A549 (cell line): ENCODE results near the gene CCDC87. TPM values are rescaled to one million over a fixed set of nuclear protein-coding genes. Genes with fewer than 3 reads are reported as not detected.

Experiments
- ATAC-seq, 2 experiments: fragments of 200-7000 bp in 1 of 2; fragments of >200 bp in 1 of 2; cut with Nextera tagmentation in 1 of 2; cut with Tn5 transposase in 1 of 2; 3 replicates each; pipeline versions ENCODE4 v1.8.0 to v1.9.1; 2018 to 2020; ENCODE audit warnings: mild to moderate bottlenecking in 1 of 2, moderate library complexity in 1 of 2
- CTCF ChIA-PET: fragments of 300-600 bp; sonication (Branson Sonifier 250); formaldehyde crosslinking; extraction: SDS; loops from one replicate; lab custom pipeline; 2021; ENCODE audit warnings: antibody characterized with exemption, inconsistent platforms; lab: Yijun Ruan, JAX
- POLR2A ChIA-PET: fragments of 350-600 bp; formaldehyde crosslinking; extraction: SDS; loops from one replicate; lab custom pipeline; 2021; ENCODE audit warnings: antibody characterized with exemption, inconsistent platforms; lab: Yijun Ruan, JAX
- DNase-seq, 2 experiments: peaks; one replicate each; pipeline versions ENCODE4 v3.0.0 to v3.0.0-alpha.2; 2011 to 2016; ENCODE audit warnings: low read depth in 1 of 2, low spot score in 1 of 2
- FAIRE-seq: peaks from 2 replicates; lab custom pipeline; 2011; peaks lifted over from hg19 to GRCh38; lab: Jason Lieb, UNC
- H3K27ac ChIP-seq, 2 experiments: fragments of >200 bp; sonication (Bioruptor Twin); formaldehyde crosslinking; 3 replicates each; pipeline ENCODE4 v1.5.1; 2016 to 2017
- H3K4me1 ChIP-seq: fragments of >200 bp; sonication (Bioruptor Twin); formaldehyde crosslinking; 3 replicates; pipeline ENCODE4 v1.6.1; 2016
- H3K4me2 ChIP-seq: fragments of >200 bp; sonication (Bioruptor Twin); formaldehyde crosslinking; 3 replicates; pipeline ENCODE4 v1.6.1; 2016
- H3K4me3 ChIP-seq: fragments of >200 bp; sonication (Bioruptor Twin); formaldehyde crosslinking; 3 replicates; pipeline ENCODE4 v1.5.1; 2016
- H3K9me3 ChIP-seq: fragments of >200 bp; sonication (Bioruptor Twin); formaldehyde crosslinking; 3 replicates; pipeline ENCODE4 v1.6.1; 2016
- ATOH8 ChIP-seq: fragments of 250-450 bp; sonication (Bioruptor Pico); IDR thresholded peaks from 2 replicates; pipeline ENCODE4 v1.5.0; 2020; ENCODE audit warnings: low read depth, mild to moderate bottlenecking, moderate library complexity
- BCL3 ChIP-seq: fragments of >200 bp; sonication (Bioruptor Twin); formaldehyde crosslinking; IDR thresholded peaks from 3 replicates; pipeline ENCODE4 v1.6.1; 2016
- BHLHE40 ChIP-seq: IDR thresholded peaks from 2 replicates; pipeline ENCODE4 v1.6.1; 2012; ENCODE audit warnings: low read depth, low read length, inconsistent platforms
- CBX8 ChIP-seq: fragments of 200-600 bp; sonication (generic); IDR thresholded peaks from 2 replicates; pipeline ENCODE4 v1.6.1; 2016
- CEBPB ChIP-seq, 2 experiments: fragments of >200 bp in 1 of 2; sonication (Bioruptor Twin) in 1 of 2; formaldehyde crosslinking in 1 of 2; IDR thresholded peaks; 2 replicates each; pipeline ENCODE4 v1.6.1; 2012 to 2016
- FOSB ChIP-seq: fragments of 250-450 bp; sonication (Bioruptor Pico); IDR thresholded peaks from 2 replicates; pipeline ENCODE4 v1.5.0; 2020; ENCODE audit warnings: mild to moderate bottlenecking, moderate library complexity
- GATA3 ChIP-seq: IDR thresholded peaks from 2 replicates; pipeline ENCODE4 v1.6.1; 2012; ENCODE audit warnings: borderline replicate concordance
- HDAC2 ChIP-seq: fragments of 200-600 bp; sonication (generic); IDR thresholded peaks from 2 replicates; pipeline ENCODE4 v1.6.1; 2016
- HES2 ChIP-seq: fragments of >200 bp; sonication (Bioruptor Twin); formaldehyde crosslinking; IDR thresholded peaks from 2 replicates; pipeline ENCODE4 v1.6.1; 2016
- HOXB13 ChIP-seq: fragments of 250-450 bp; sonication (Bioruptor Pico); IDR thresholded peaks from 2 replicates; pipeline ENCODE4 v1.5.0; 2020; ENCODE audit warnings: low read depth, mild to moderate bottlenecking, moderate library complexity
- JUN ChIP-seq, 2 experiments: fragments of >200 bp; sonication (Bioruptor Twin); formaldehyde crosslinking; IDR thresholded peaks; 2 replicates in 1 of 2; 3 replicates in 1 of 2; pipeline ENCODE4 v1.6.1; 2016 to 2017
- JUNB ChIP-seq: fragments of >200 bp; sonication (Bioruptor Twin); formaldehyde crosslinking; IDR thresholded peaks from 2 replicates; pipeline ENCODE4 v1.6.1; 2016
- MYC ChIP-seq: IDR thresholded peaks from 2 replicates; pipeline ENCODE4 v1.6.1; 2012; ENCODE audit warnings: mild to moderate bottlenecking, inconsistent platforms, low read length, improper control_type of control experiment, borderline replicate concordance
- NR3C1 ChIP-seq: fragments of >200 bp; sonication (Bioruptor Twin); formaldehyde crosslinking; IDR thresholded peaks from 3 replicates; pipeline ENCODE4 v1.6.1; 2017
- PHF8 ChIP-seq: fragments of 200-600 bp; sonication (generic); IDR thresholded peaks from 2 replicates; pipeline ENCODE4 v1.6.1; 2016; ENCODE audit warnings: low read depth, mild to moderate bottlenecking, antibody characterized with exemption, moderate library complexity, borderline replicate concordance
- RARB ChIP-seq: fragments of 250-450 bp; sonication (Bioruptor Pico); IDR thresholded peaks from 2 replicates; pipeline ENCODE4 v1.8.0; 2021; ENCODE audit warnings: mild to moderate bottlenecking, moderate library complexity
- RCOR1 ChIP-seq: fragments of 150-350 bp; IDR thresholded peaks from 2 replicates; pipeline ENCODE4 v1.6.1; 2014; ENCODE audit warnings: antibody characterized with exemption, low read length, low read depth
- RNF2 ChIP-seq: fragments of 200-600 bp; sonication (generic); IDR thresholded peaks from 2 replicates; pipeline ENCODE4 v1.6.1; 2016; ENCODE audit warnings: low read depth, mild to moderate bottlenecking, antibody characterized with exemption, moderate library complexity, borderline replicate concordance
- TP53 ChIP-seq: fragments of 250-450 bp; sonication (Bioruptor Pico); IDR thresholded peaks from 2 replicates; pipeline ENCODE4 v1.5.0; 2021; ENCODE audit warnings: mild to moderate bottlenecking, moderate library complexity
- ZC3H11A ChIP-seq: fragments of 450-650 bp; IDR thresholded peaks from 2 replicates; pipeline ENCODE4 v1.6.1; 2014; ENCODE audit warnings: antibody characterized with exemption, mild to moderate bottlenecking
- ZFP36 ChIP-seq: fragments of 450-650 bp; IDR thresholded peaks from 2 replicates; pipeline ENCODE4 v1.6.1; 2014; ENCODE audit warnings: borderline replicate concordance; ENCODE audit not compliant: partially characterized antibody
- WGBS: methylation state at CpG from one replicate; pipeline ENCODE4 v1.1.6; 2017; ENCODE audit errors: missing lambda C conversion rate; 5-methylcytosine and 5-hydroxymethylcytosine counted together
- polyA plus RNA-seq, 4 experiments: library from polyadenylated mRNA; depleted of rRNA in 3 of 4; stranded (reverse); fragments of >200 nt; fragmentation: RNase III in 1 of 4; extraction: RNeasy Plus Mini Kit Qiagen cat#74134 plus additional on column Dnase treatment in 1 of 4; gene quantifications; 2 replicates in 3 of 4; 3 replicates in 1 of 4; pipeline ENCODE4 v1.2.3, GENCODE V29; 2011 to 2017

The CCDC87 gene
- polyA plus RNA-seq, 2 of the 4 experiments (the other 2 are of a cell fraction): 0.47 to 0.68 TPM

- FAIRE-seq (no peak), ATAC-seq (no peak), DNase-seq (no peak)
- H3K9me3 ChIP-seq: no peaks in the 10 kb centered on the region
- no peak overlapping the region for H3K27ac ChIP-seq
- WGBS: 38% methylated on average over 2 of the region's 2 CpGs
- TF ChIP-seq CBX8: no peak
- no peak for TF ChIP-seq BCL3
- no peak for TF ChIP-seq NR3C1
- TF ChIP-seq HDAC2: no peak
- TF ChIP-seq HOXB13: no peak
- no peak for TF ChIP-seq HES2
- TF ChIP-seq TP53 (CRISPR knock-in tag): no peak
- TF ChIP-seq JUN (IDR thresholded peaks at IDR 0.05): no peak
- no peak for TF ChIP-seq ZFP36
- TF ChIP-seq RARB (CRISPR knock-in tag): no peak
- no peak overlapping the region for H3K4me3 ChIP-seq
- ChIA-PET CTCF (interaction anchor here (3.1 kb wide), 1 partner anchor 10 kb away, joined by 15 read pairs; no protein-coding TSS in a partner anchor), POLR2A (interaction anchor here (0.7 kb wide), 1 partner anchor 1446 kb away, joined by 5 read pairs; no protein-coding TSS in a partner anchor)
- peaks cover 14% of the 10 kb centered on the region for H3K4me1 ChIP-seq
- H3K4me2 ChIP-seq: no peak overlapping the region
Measured at GRCh38 chr11:66570850-66571180, 22.0 kb downstream of the CCDC87 start.

- no peak for DNase-seq
- no peaks in the 10 kb centered on the region for H3K9me3 ChIP-seq
- CTCF ChIA-PET: interaction anchor here (1.0 to 3.1 kb wide), 4 partner anchors 8 to 22 kb away, joined by 3 to 16 read pairs (median 9); partner anchors contain the start of genes CCDC87 and CCS
- FAIRE-seq: no peak
- H3K4me1 ChIP-seq: peaks cover 14% of the 10 kb centered on the region
- no peak overlapping the region for H3K4me2 ChIP-seq
- 41% methylated on average over 5 of the region's 5 CpGs for WGBS
- no peak for ATAC-seq
- no peak overlapping the region for H3K27ac ChIP-seq
- no peak overlapping the region for H3K4me3 ChIP-seq
- POLR2A ChIA-PET: interaction anchor here (0.8 kb wide), 1 partner anchor 68 kb away, joined by 3 read pairs; the partner anchor contains the start of gene RBM4
- TF ChIP-seq HOXB13 (no peak), MYC (no peak), HDAC2 (no peak), RNF2 (no peak), GATA3 (no peak), RCOR1 (no peak), CEBPB (IDR thresholded peaks at IDR 0.05) (no peak), HES2 (no peak), JUNB (no peak), ZC3H11A (no peak), BCL3 (no peak), BHLHE40 (no peak)
Measured at GRCh38 chr11:66570079-66570849, 22.6 kb downstream of the CCDC87 start.

- ATAC-seq (no peak), DNase-seq (no peak), FAIRE-seq (no peak)
- Histone ChIP-seq H3K9me3 (no peaks in the 10 kb centered on the region), H3K27ac (peak overlapping the region in 1 of 2 experiments; percentile 87; a peak in 2 of 6 replicates), H3K4me3 (no peak overlapping the region), H3K4me2 (peak overlapping the region; percentile 99; the same call in 1 of the 3 replicates)
- WGBS: 76% methylated on average over 7 of the region's 7 CpGs
- no peak for TF ChIP-seq ATOH8 (CRISPR knock-in tag)
- no peak for TF ChIP-seq CEBPB (IDR thresholded peaks at IDR 0.05)
- no peak for TF ChIP-seq PHF8
- TF ChIP-seq FOSB (CRISPR knock-in tag): no peak
- TF ChIP-seq, all 56 proteins: peak for 0
- ChIA-PET POLR2A (interaction anchor here (0.8 to 2.2 kb wide), 6 partner anchors 9 to 89 kb away, joined by 3 to 10 read pairs (median 4); partner anchors contain the start of genes RBM14, RBM4 and ZDHHC24), CTCF (interaction anchor here (1.0 to 3.1 kb wide), 8 partner anchors 9 to 69 kb away, joined by 3 to 16 read pairs (median 3); partner anchors contain the start of genes CCDC87, CCS, RBM14 and RBM4)
- H3K4me1 ChIP-seq: peaks cover 9% of the 10 kb centered on the region
Measured at GRCh38 chr11:66569076-66569475, 23.8 kb downstream of the CCDC87 start.
